ENCODE results near the gene SPRR1B. TPM values are rescaled to one million over a fixed set of nuclear protein-coding genes. Genes with fewer than 3 reads are reported as not detected.
"Not testable (repeated sequence)": the region's sequence is repeated elsewhere in the genome, so short reads cannot be mapped to it uniquely, and the experiment has no call there.

SPRR1B gene
- total RNA-seq, 2 experiments from 2014 or later: not detected

DNA sequence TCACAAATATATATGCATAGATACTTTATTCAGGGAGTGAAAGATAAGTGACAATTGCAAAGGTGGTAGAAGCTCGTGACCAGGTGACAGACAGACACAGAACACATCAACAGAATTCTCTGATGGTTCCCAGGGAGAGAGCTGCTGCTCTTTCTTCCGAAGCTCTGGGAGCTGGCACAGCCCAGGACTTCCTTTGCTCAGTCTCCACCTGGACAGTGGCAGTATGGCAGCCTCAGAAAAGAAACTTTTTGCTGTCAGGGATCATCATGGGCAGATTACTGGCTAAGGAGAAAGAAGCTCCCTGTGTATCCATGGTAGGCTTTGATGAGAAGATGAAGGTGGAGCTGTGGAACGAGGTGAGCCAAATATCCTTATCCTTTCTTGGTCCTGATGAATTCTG is 25.1 kb downstream of the SPRR1B start:
- ATAC-seq; DNase-seq; H3K27ac Mint-ChIP-seq; POLR2A ChIA-PET; H3K27me3 Mint-ChIP-seq (ENCODE audit: low read depth); H3K9me3 Mint-ChIP-seq (ENCODE audit: insufficient read depth); H3K36me3 Mint-ChIP-seq (ENCODE audit: low read depth); CTCF ChIA-PET; H3K4me3 Mint-ChIP-seq; H3K4me1 Mint-ChIP-seq (ENCODE audit: low read depth): not testable (repeated sequence)

GRCh38 chr1:153057375-153057774 is 26.4 kb downstream of the SPRR1B start, which contains the start of gene SPRR2A:
SPRR2A (minus strand) TSS chr1:153057512; CDS start chr1:153056735, 777 bp downstream.
- H3K4me3 Mint-ChIP-seq: no peak within 1 kb of the TSS
- H3K36me3 Mint-ChIP-seq (ENCODE audit: low read depth): no peaks in the 10 kb centered on the region
- no peaks in the 10 kb centered on the region for H3K9me3 Mint-ChIP-seq (ENCODE audit: insufficient read depth)
- DNase-seq: no peak
- POLR2A ChIA-PET: no interaction called here
- CTCF ChIA-PET: no interaction called here
- H3K4me1 Mint-ChIP-seq (ENCODE audit: low read depth): no peaks in the 10 kb centered on the region
- H3K27ac Mint-ChIP-seq: no peak within 1 kb of the TSS
- H3K27me3 Mint-ChIP-seq (ENCODE audit: low read depth): peaks cover 7% of the 10 kb centered on the region
- ATAC-seq: no peak

DNA sequence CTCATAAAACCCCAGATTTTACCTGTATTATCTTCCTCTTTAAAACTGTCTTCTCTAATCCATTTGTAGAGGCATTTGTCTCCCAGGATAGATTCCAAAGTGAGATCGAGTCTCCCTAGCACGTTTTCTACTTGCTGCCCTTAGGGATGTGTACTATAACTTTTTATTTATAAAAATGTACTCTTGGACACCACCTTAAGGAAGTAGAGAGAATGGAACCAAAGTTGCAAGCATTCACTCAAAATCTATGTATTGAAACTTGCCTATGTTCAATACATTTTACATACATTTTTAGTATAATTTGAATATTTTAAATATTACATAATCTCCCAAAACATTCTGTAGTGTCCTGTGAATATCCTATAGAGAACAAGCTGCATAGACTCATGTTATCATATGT is 27.2 kb downstream of the SPRR1B start:
- CTCF ChIA-PET: no interaction called here
- Mint-ChIP-seq H3K9me3 (ENCODE audit: insufficient read depth) (no peaks in the 10 kb centered on the region), H3K36me3 (ENCODE audit: low read depth) (no peaks in the 10 kb centered on the region), H3K27me3 (ENCODE audit: low read depth) (peaks cover 7% of the 10 kb centered on the region), H3K27ac (no peak overlapping the region), H3K4me3 (no peak overlapping the region), H3K4me1 (ENCODE audit: low read depth) (no peaks in the 10 kb centered on the region)
- ATAC-seq (no peak), DNase-seq (no peak)
- POLR2A ChIA-PET: no interaction called here

DNA sequence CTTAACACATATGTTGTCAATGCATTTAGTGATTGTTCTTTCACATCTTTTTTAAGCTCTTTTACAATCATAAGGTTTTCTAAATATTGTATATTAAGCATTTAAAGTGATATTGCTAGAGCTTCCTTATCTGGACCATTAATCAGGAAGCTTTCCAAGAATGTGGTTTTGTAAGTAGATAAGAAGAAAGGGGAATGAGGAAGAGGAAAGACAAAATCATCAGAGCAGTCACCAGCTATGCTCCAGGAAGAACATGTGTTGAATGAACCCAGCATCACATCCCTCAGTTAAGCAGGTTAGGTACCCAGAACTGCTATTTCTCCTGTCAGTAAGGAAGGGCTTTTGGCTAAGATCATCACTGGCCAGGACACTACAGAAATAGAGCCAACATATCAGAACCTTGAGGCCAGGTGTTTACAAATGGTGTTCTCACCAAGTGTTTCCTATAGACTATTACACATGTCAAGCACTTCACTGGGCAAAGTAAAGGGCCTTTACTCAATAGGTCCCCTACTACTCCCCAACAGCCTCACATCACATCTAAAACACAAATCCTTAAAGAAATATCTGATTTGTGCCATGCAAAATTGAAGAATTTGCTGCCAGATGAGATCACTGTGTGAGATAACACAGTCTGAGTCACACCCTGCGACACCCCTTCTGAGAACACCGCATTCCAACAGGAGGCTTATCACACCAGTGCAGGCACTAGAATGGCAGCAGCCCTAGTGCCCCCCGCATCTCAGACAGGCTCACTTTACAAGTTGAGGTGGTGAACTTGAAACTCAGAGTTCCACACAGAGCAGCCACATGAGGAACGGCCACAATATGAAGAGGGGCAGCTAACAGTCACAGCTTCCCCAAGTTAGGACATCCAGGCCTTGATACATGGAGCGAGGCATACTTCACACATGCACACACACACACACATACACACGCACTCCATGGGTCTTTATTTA is 28.1 kb downstream of the SPRR1B start:
- H3K4me1 Mint-ChIP-seq (ENCODE audit: low read depth): no peaks in the 10 kb centered on the region
- H3K36me3 Mint-ChIP-seq (ENCODE audit: low read depth): no peaks in the 10 kb centered on the region
- H3K27me3 Mint-ChIP-seq (ENCODE audit: low read depth): peaks cover 10% of the 10 kb centered on the region
- no peak overlapping the region for H3K27ac Mint-ChIP-seq
- H3K4me3 Mint-ChIP-seq: no peak overlapping the region
- ChIA-PET POLR2A (no interaction called here), CTCF (no interaction called here)
- no peak for ATAC-seq
- DNase-seq: no peak
- H3K9me3 Mint-ChIP-seq (ENCODE audit: insufficient read depth): no peaks in the 10 kb centered on the region

- no peak for ATAC-seq
- Mint-ChIP-seq H3K4me3 (no peak overlapping the region), H3K27me3 (ENCODE audit: low read depth) (peaks cover 9% of the 10 kb centered on the region), H3K27ac (no peak overlapping the region), H3K4me1 (ENCODE audit: low read depth) (no peaks in the 10 kb centered on the region), H3K36me3 (ENCODE audit: low read depth) (no peaks in the 10 kb centered on the region), H3K9me3 (ENCODE audit: insufficient read depth) (no peaks in the 10 kb centered on the region)
- POLR2A ChIA-PET: no interaction called here
- CTCF ChIA-PET: interaction anchor here (1.1 kb wide), 1 partner anchor 23 kb away, joined by 3 read pairs; no protein-coding TSS in a partner anchor
- no peak for DNase-seq
Measured at GRCh38 chr1:153070243-153070642, 39.2 kb downstream of the SPRR1B start.

DNA sequence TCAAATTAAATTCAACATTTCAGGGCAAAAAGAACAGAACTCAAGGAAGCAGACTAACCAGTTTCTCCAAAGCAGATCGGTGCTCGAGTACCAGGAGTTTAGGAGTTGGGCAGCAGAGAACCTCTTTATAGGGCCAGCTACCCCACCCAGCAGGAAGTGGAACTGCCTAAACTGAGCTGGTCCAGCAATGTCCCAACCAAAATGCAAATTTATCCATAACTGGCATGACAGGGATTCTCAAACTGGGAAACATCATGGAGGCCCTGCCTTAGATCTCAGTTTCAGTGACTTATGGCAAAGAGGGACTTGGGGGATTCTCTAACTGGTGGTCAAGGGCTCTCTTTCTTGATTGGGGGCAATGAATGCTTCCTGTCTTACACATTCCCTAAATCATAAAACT is 40.5 kb downstream of the SPRR1B start, which contains the start of gene SPRR2B:
TSS of gene SPRR2B (minus strand) at position 101 of the 400 bp plus-strand sequence. CDS start 772 bp downstream, outside the sequence.
- H3K27me3 Mint-ChIP-seq (ENCODE audit: low read depth): peaks cover 4% of the 10 kb centered on the region
- CTCF ChIA-PET: no interaction called here
- H3K36me3 Mint-ChIP-seq (ENCODE audit: low read depth): no peaks in the 10 kb centered on the region
- H3K9me3 Mint-ChIP-seq (ENCODE audit: insufficient read depth): no peaks in the 10 kb centered on the region
- no peak for DNase-seq
- H3K4me3 Mint-ChIP-seq: no peak within 1 kb of the TSS
- H3K27ac Mint-ChIP-seq: no peak within 1 kb of the TSS
- POLR2A ChIA-PET: no interaction called here
- no peaks in the 10 kb centered on the region for H3K4me1 Mint-ChIP-seq (ENCODE audit: low read depth)
- ATAC-seq: no peak

- ATAC-seq: no peak
- H3K4me1 Mint-ChIP-seq (ENCODE audit: low read depth): no peaks in the 10 kb centered on the region
- CTCF ChIA-PET: no interaction called here
- POLR2A ChIA-PET: no interaction called here
- no peak overlapping the region for H3K4me3 Mint-ChIP-seq
- H3K27me3 Mint-ChIP-seq (ENCODE audit: low read depth): no peaks in the 10 kb centered on the region
- DNase-seq: no peak
- no peak overlapping the region for H3K27ac Mint-ChIP-seq
- H3K9me3 Mint-ChIP-seq (ENCODE audit: insufficient read depth): no peaks in the 10 kb centered on the region
- H3K36me3 Mint-ChIP-seq (ENCODE audit: low read depth): no peaks in the 10 kb centered on the region
Measured at GRCh38 chr1:153072806-153073726, 42.1 kb downstream of the SPRR1B start.

DNA sequence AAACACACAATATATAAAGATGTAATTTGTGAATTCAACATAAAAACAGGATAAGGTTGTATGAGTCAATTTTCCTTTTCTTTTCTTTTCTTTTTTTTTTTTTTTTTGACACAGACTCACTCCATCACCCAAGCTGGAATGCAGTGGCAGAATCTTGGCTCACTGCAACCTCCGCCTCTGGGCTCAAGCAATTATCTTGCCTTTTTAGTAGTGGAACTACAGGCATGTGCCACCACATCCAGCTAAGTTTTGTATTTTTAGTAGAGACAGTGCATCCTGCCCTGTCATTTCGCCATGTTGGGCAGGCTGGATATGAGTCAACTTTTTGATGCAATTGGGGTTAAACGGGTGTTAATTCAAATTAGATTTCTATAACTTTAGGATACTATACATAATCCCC is 50.7 kb downstream of the SPRR1B start:
- DNase-seq: no peak
- POLR2A ChIA-PET: no interaction called here
- no peaks in the 10 kb centered on the region for H3K9me3 Mint-ChIP-seq (ENCODE audit: insufficient read depth)
- peaks cover 12% of the 10 kb centered on the region for H3K27me3 Mint-ChIP-seq (ENCODE audit: low read depth)
- no peak overlapping the region for H3K4me3 Mint-ChIP-seq
- no peak overlapping the region for H3K27ac Mint-ChIP-seq
- no peaks in the 10 kb centered on the region for H3K4me1 Mint-ChIP-seq (ENCODE audit: low read depth)
- no peak for ATAC-seq
- CTCF ChIA-PET: no interaction called here
- H3K36me3 Mint-ChIP-seq (ENCODE audit: low read depth): no peaks in the 10 kb centered on the region

Other genes with a start within 250 kb of the SPRR1B start
- gene LCE1E, start 244.9 kb upstream of the SPRR1B start, total RNA-seq: not detected
- gene LCE1D, start 234.5 kb upstream of the SPRR1B start, total RNA-seq: not detected
- not detected for gene LCE1C, start 224.6 kb upstream of the SPRR1B start, total RNA-seq
- gene LCE1B, start 219.2 kb upstream of the SPRR1B start, total RNA-seq: not detected
- gene LCE1A, start 203.7 kb upstream of the SPRR1B start, total RNA-seq: not detected
- not detected for gene LCE6A, start 188.3 kb upstream of the SPRR1B start, total RNA-seq
- not detected for gene LCE7A, start 171.2 kb upstream of the SPRR1B start, total RNA-seq
- gene SMCP, start 152.9 kb upstream of the SPRR1B start, total RNA-seq: not detected
- gene IVL, start 122.7 kb upstream of the SPRR1B start, total RNA-seq: not detected
- gene SPRR5, start 84.0 kb upstream of the SPRR1B start, total RNA-seq: not detected
- gene SPRR4, start 60.6 kb upstream of the SPRR1B start, total RNA-seq: not detected
- gene SPRR1A, start 47.1 kb upstream of the SPRR1B start, total RNA-seq: not detected
- gene SPRR3, start 29.5 kb upstream of the SPRR1B start, total RNA-seq: not detected
- gene SPRR2D, start 9.9 kb downstream of the SPRR1B start, total RNA-seq: not detected
- not detected for gene SPRR2A, start 26.3 kb downstream of the SPRR1B start, total RNA-seq
- gene SPRR2B, start 40.4 kb downstream of the SPRR1B start, total RNA-seq: not detected
- gene SPRR2E, start 63.3 kb downstream of the SPRR1B start, total RNA-seq: not detected
- not detected for gene SPRR2F, start 82.3 kb downstream of the SPRR1B start, total RNA-seq
- gene SPRR2G, start 119.7 kb downstream of the SPRR1B start, total RNA-seq: not detected
- not detected for gene LELP1, start 172.2 kb downstream of the SPRR1B start, total RNA-seq
- gene PRR9, start 186.4 kb downstream of the SPRR1B start, total RNA-seq: not detected
- not detected for gene LORICRIN, start 228.5 kb downstream of the SPRR1B start, total RNA-seq